ENCODE results near the gene LYRM2. TPM values are rescaled to one million over a fixed set of nuclear protein-coding genes. Genes with fewer than 3 reads are reported as not detected.

LYRM2 gene
- total RNA-seq, 1 experiment from 2014 or later = 36.8 TPM

DNA sequence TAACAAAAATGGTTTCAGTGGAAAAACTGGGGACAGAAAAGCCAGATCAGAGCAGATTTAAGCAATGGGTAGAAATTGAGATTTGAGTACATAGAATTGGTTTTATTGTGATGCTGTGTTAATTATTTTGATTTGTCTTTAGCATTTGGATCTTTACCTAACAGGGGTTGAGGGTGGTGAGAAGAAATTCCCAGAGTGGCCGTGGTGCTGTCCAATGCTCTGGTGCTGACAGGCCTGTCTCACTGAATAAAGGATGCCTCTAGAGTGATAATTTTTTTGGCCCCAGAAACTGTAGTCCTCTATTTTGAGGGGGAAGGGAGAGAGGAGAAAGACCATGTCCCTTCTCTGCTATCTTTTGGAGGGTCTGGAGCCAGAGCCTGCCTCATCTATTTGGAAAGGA lies 79.1 kb downstream of the LYRM2 start:
- peaks cover 9% of the 10 kb centered on the region for H3K9me3 Mint-ChIP-seq (ENCODE audit: low read depth, unreplicated experiment)
- H3K27me3 Mint-ChIP-seq (ENCODE audit: unreplicated experiment) = peaks cover 30% of the 10 kb centered on the region
- BruUV-seq (replicated peaks) = no TSS peak
- TF ChIP-seq, protein P1, sequence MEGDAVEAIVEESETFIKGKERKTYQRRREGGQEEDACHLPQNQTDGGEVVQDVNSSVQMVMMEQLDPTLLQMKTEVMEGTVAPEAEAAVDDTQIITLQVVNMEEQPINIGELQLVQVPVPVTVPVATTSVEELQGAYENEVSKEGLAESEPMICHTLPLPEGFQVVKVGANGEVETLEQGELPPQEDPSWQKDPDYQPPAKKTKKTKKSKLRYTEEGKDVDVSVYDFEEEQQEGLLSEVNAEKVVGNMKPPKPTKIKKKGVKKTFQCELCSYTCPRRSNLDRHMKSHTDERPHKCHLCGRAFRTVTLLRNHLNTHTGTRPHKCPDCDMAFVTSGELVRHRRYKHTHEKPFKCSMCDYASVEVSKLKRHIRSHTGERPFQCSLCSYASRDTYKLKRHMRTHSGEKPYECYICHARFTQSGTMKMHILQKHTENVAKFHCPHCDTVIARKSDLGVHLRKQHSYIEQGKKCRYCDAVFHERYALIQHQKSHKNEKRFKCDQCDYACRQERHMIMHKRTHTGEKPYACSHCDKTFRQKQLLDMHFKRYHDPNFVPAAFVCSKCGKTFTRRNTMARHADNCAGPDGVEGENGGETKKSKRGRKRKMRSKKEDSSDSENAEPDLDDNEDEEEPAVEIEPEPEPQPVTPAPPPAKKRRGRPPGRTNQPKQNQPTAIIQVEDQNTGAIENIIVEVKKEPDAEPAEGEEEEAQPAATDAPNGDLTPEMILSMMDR (IDR thresholded peaks at IDR 0.05; ENCODE audit: unreplicated experiment) = no peak
- intact Hi-C loops (cut with micrococcal nuclease; ENCODE audit: unreplicated experiment) = no loop called here
- H3K4me1 Mint-ChIP-seq (ENCODE audit: low read depth, unreplicated experiment) = no peaks in the 10 kb centered on the region
- H3K4me3 Mint-ChIP-seq (ENCODE audit: low read depth, unreplicated experiment) = no peak overlapping the region
- CTCF ChIA-PET = no interaction called here
- H3K36me3 Mint-ChIP-seq (ENCODE audit: insufficient read depth, unreplicated experiment) = no peaks in the 10 kb centered on the region
- no peak overlapping the region for H3K27ac Mint-ChIP-seq (ENCODE audit: unreplicated experiment)
- DNase-seq = no peak

DNA sequence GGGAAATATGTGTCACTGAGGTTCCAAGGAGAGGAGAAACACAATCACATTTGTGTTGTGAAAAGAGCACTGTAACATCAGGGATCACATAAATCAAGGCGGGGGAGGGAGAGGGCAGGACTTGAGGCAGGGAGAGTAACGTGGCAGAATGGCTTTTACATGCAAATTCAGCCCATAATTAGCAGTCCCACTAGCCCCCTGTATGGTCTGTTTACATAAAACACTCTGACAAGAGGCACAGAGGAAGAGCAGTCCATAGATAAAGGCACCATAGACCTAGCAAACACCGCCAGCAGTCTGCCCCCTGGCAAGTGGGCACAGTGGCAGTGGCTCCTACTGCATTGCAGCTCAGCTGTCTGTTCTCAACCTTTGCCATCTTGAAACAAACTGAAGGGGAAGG lies 82.7 kb downstream of the LYRM2 start:
- Mint-ChIP-seq H3K36me3 (ENCODE audit: insufficient read depth, unreplicated experiment) (no peaks in the 10 kb centered on the region), H3K27ac (ENCODE audit: unreplicated experiment) (no peak overlapping the region), H3K4me1 (ENCODE audit: low read depth, unreplicated experiment) (no peaks in the 10 kb centered on the region), H3K9me3 (ENCODE audit: low read depth, unreplicated experiment) (peaks cover 9% of the 10 kb centered on the region), H3K4me3 (ENCODE audit: low read depth, unreplicated experiment) (no peak overlapping the region), H3K27me3 (ENCODE audit: unreplicated experiment) (peaks cover 30% of the 10 kb centered on the region)
- TF ChIP-seq, protein P1 (IDR thresholded peaks at IDR 0.05; ENCODE audit: unreplicated experiment) = no peak
- BruUV-seq (replicated peaks) = no TSS peak
- CTCF ChIA-PET = interaction anchor here (0.6 kb wide), 1 partner anchor 272 kb away, joined by 3 read pairs; no protein-coding TSS in a partner anchor
- intact Hi-C loops (cut with micrococcal nuclease; ENCODE audit: unreplicated experiment) = no loop called here
- DNase-seq = no peak

DNA sequence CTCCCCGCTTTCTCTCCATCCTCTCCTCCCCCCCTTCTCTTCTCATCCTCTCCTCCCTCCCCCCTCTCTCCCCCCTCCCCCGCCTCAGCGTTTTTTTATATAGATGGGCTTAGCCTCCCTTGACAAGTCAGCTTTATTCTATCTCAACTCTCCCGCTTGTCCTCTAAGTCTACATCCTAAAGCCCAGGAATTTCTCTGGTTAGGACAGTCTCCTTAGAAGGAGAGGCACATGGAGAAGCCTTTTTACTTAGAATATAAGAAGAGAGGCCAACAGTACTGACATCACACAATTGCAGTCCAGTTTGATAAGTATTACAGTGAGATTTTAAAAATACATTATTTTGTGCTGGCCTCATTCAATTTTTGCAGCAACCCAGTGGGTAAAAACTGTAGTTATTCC lies 83.5 kb downstream of the LYRM2 start:
- Mint-ChIP-seq H3K9me3 (ENCODE audit: low read depth, unreplicated experiment) (peaks cover 9% of the 10 kb centered on the region), H3K27ac (ENCODE audit: unreplicated experiment) (no peak overlapping the region), H3K4me1 (ENCODE audit: low read depth, unreplicated experiment) (no peaks in the 10 kb centered on the region), H3K4me3 (ENCODE audit: low read depth, unreplicated experiment) (no peak overlapping the region), H3K27me3 (ENCODE audit: unreplicated experiment) (peaks cover 30% of the 10 kb centered on the region), H3K36me3 (ENCODE audit: insufficient read depth, unreplicated experiment) (no peaks in the 10 kb centered on the region)
- CTCF ChIA-PET = interaction anchor here (0.6 kb wide), 1 partner anchor 272 kb away, joined by 3 read pairs; no protein-coding TSS in a partner anchor
- intact Hi-C loops (cut with micrococcal nuclease; ENCODE audit: unreplicated experiment) = no loop called here
- TF ChIP-seq, protein P1 (IDR thresholded peaks at IDR 0.05; ENCODE audit: unreplicated experiment) = no peak
- no TSS peak for BruUV-seq (replicated peaks)
- DNase-seq = no peak

DNA sequence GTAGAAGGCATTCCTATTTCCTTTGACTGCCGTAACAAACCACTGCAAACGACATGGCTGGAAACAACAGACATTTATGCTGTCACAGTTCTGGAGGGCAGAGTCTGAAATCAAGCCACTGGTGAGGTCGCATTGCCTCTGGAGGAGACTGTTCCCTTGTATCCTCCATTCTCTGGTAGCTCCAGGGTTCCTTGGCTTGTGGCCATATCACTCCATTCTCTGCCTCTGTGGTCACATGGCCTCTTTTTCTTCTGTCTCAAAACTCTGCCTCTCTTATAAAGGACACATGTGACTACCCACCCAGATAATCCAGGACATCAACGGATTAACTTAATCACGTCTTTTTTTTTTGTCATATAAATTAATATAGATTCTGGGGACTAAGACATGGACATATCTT lies 84.4 kb downstream of the LYRM2 start:
- H3K4me3 Mint-ChIP-seq (ENCODE audit: low read depth, unreplicated experiment) = no peak overlapping the region
- no peak overlapping the region for H3K27ac Mint-ChIP-seq (ENCODE audit: unreplicated experiment)
- no peaks in the 10 kb centered on the region for H3K4me1 Mint-ChIP-seq (ENCODE audit: low read depth, unreplicated experiment)
- H3K36me3 Mint-ChIP-seq (ENCODE audit: insufficient read depth, unreplicated experiment) = no peaks in the 10 kb centered on the region
- CTCF ChIA-PET = no interaction called here
- peaks cover 9% of the 10 kb centered on the region for H3K9me3 Mint-ChIP-seq (ENCODE audit: low read depth, unreplicated experiment)
- BruUV-seq (replicated peaks) = no TSS peak
- DNase-seq = no peak
- intact Hi-C loops (cut with micrococcal nuclease; ENCODE audit: unreplicated experiment) = no loop called here
- H3K27me3 Mint-ChIP-seq (ENCODE audit: unreplicated experiment) = peaks cover 30% of the 10 kb centered on the region
- TF ChIP-seq, protein P1 (IDR thresholded peaks at IDR 0.05; ENCODE audit: unreplicated experiment) = no peak

Measured in Calu3 (cell line).